SK-N-MC (cell line): Measurements from ENCODE around the gene NFIB.

Experiments used
- DNase-seq: peaks from one replicate; pipeline ENCODE4 v3.0.0-alpha.2; 2011; ENCODE audit warnings: low read depth, low spot score
- H3K27ac ChIP-seq: fragments of 200-600 bp; sonication (generic); 2 replicates; pipeline ENCODE4 v1.5.1; 2016; ENCODE audit warnings: mixed run types
- H3K36me3 ChIP-seq: fragments of 200-600 bp; sonication (generic); 2 replicates; pipeline ENCODE4 v1.6.1; 2017; ENCODE audit warnings: antibody characterized with exemption, low read length, mixed read lengths; ENCODE audit not compliant: insufficient read depth
- H3K4me3 ChIP-seq: fragments of 200-600 bp; sonication (generic); 2 replicates; pipeline ENCODE4 v1.5.1; 2016
- H3K9ac ChIP-seq: fragments of 200-600 bp; sonication (generic); 2 replicates; pipeline ENCODE4 v1.8.0; 2017; ENCODE audit warnings: mixed run types, mixed read lengths; ENCODE audit not compliant: insufficient read length
- H3K9me3 ChIP-seq: fragments of 200-600 bp; sonication (generic); 2 replicates; pipeline ENCODE4 v1.6.1; 2017; ENCODE audit warnings: low read depth, mild to moderate bottlenecking, antibody characterized with exemption, low read length, moderate library complexity, mixed read lengths
- EZH2 ChIP-seq: fragments of 200-600 bp; sonication (generic); IDR thresholded peaks from one replicate; pipeline ENCODE4 v1.6.1; 2017; ENCODE audit warnings: antibody characterized with exemption
- FOXP2 ChIP-seq: optimal IDR thresholded peaks from 2 replicates; pipeline ENCODE3; 2011; ENCODE audit warnings: mild to moderate bottlenecking, moderate library complexity; ENCODE audit not compliant: insufficient read depth; ENCODE audit errors: extremely low read length, control extremely low read depth
- POLR2AphosphoS5 ChIP-seq: IDR thresholded peaks from 2 replicates; pipeline ENCODE4 v1.6.1; 2012; ENCODE audit warnings: mild to moderate bottlenecking, low read depth, low read length, borderline replicate concordance

Gene NFIB

GRCh38 chr9:14351221-14351836, 37.4 kb upstream of the NFIB start:
- H3K9me3 ChIP-seq: no peaks in the 10 kb centered on the region
- no peak for DNase-seq
- no peaks in the 10 kb centered on the region for H3K36me3 ChIP-seq
- no peak overlapping the region for H3K9ac ChIP-seq
- no peak overlapping the region for H3K27ac ChIP-seq
- no peak overlapping the region for H3K4me3 ChIP-seq
- TF ChIP-seq EZH2 (no peak), POLR2AphosphoS5 (no peak), FOXP2 (no peak)

- Histone ChIP-seq H3K27ac (no peak overlapping the region), H3K9me3 (no peaks in the 10 kb centered on the region), H3K9ac (no peak overlapping the region), H3K36me3 (no peaks in the 10 kb centered on the region), H3K4me3 (no peak overlapping the region)
- no peak for DNase-seq
- TF ChIP-seq FOXP2 (no peak), EZH2 (no peak), POLR2AphosphoS5 (no peak)
Measured at GRCh38 chr9:14350754-14351153, 36.8 kb upstream of the NFIB start.

DNA sequence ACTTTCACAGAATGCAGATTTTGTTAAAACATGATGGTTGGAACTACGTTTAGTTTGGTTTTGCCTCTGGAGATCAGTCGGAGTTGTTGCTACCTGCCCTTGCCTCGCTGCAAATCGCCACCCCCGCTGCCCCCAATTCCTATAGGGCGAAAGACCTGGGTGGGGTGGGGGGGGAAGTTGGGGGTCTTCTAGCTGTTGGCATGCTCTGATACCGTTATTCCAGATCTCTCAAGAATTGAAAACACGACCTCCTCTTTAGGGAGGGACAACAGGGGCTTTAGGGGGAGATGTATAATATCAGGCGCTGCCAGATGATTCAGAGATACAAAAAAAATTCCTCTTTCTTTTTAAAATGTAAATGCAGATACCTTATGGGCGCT, 36.4 kb upstream of the NFIB start:
- no peaks in the 10 kb centered on the region for H3K9me3 ChIP-seq
- no peak for TF ChIP-seq EZH2
- TF ChIP-seq POLR2AphosphoS5: no peak
- no peak for TF ChIP-seq FOXP2
- H3K4me3 ChIP-seq: no peak overlapping the region
- H3K9ac ChIP-seq: no peak overlapping the region
- DNase-seq: no peak
- H3K36me3 ChIP-seq: no peaks in the 10 kb centered on the region
- no peak overlapping the region for H3K27ac ChIP-seq

DNA sequence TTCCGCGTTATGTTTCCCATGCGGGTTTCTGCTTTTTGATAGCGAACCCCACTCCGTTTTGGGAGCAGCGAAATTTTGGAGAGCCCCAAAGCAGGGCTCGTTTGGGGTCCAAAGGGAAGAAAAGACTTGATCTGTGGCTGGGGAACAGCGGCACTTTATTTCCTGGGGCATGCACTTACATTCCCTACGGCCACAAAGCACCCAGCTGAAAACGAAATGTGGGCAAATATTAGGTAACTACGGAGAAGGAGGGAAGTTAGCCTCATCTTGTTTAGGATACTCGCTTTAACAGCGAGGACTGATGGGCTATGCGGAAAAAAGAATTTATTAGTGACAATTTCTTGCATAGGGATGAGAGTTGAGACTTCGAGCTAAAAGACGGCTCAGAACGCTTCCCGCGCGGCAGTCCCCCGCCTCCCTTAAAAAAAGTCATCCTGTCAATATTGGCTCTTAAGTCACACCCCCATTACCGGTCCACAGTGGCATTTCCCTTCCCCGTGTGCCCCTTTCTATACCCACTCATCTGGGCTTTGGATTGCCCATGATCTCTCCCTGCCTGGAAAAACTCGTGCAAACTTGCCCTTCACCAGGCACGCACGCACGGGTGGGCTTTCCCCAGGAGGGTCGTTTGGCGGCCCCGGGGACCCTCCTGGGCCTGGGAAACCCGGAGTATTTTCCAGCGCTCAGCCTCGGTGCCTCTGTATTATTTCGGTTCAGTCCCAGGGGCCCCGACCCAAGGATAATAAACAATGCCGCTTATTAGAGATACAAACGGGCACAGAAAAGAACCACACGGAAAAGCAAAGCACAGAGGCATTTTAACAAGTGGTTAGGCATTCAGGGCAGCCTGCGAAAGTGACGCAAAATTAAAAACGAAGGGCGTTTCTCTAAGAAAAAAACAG, 35.8 kb upstream of the NFIB start:
- no peak for TF ChIP-seq EZH2
- no peak for TF ChIP-seq FOXP2
- TF ChIP-seq POLR2AphosphoS5: no peak
- Histone ChIP-seq H3K4me3 (no peak overlapping the region), H3K9ac (no peak overlapping the region)

GRCh38 chr9:14349146-14349446, 35.2 kb upstream of the NFIB start:
- no peak for TF ChIP-seq POLR2AphosphoS5
- no peak overlapping the region for H3K9ac ChIP-seq
- H3K4me3 ChIP-seq: no peak overlapping the region
- H3K27ac ChIP-seq: no peak overlapping the region
- no peaks in the 10 kb centered on the region for H3K9me3 ChIP-seq
- no peak for DNase-seq
- H3K36me3 ChIP-seq: no peaks in the 10 kb centered on the region

More for the DNA sequence above, 35.8 kb upstream of the NFIB start:
- Histone ChIP-seq H3K9me3 (no peaks in the 10 kb centered on the region), H3K27ac (no peak overlapping the region), H3K36me3 (no peaks in the 10 kb centered on the region)
- DNase-seq: no peak

- Histone ChIP-seq H3K36me3 (no peaks in the 10 kb centered on the region), H3K4me3 (no peak overlapping the region), H3K27ac (no peak overlapping the region), H3K9me3 (no peaks in the 10 kb centered on the region), H3K9ac (no peak overlapping the region)
- no peak for DNase-seq
- TF ChIP-seq EZH2: no peak
- no peak for TF ChIP-seq FOXP2
- no peak for TF ChIP-seq POLR2AphosphoS5
Measured at GRCh38 chr9:14348373-14349145, 34.6 kb upstream of the NFIB start.

DNA sequence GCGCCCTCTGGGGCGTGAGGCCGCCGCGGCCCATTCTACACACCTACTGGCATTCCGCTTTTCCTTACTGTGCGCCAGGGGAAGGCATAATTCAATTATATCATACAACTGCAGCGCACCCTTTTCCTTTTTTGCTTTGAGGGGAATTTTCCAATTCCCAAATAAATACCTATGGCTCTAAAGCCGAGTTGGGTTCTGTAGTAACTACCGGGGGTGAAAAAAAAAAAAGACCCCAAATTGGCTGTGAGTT, 34.1 kb upstream of the NFIB start:
- no peak overlapping the region for H3K27ac ChIP-seq
- TF ChIP-seq FOXP2 (no peak), EZH2 (no peak), POLR2AphosphoS5 (no peak)
- DNase-seq: no peak
- no peak overlapping the region for H3K4me3 ChIP-seq
- H3K9ac ChIP-seq: no peak overlapping the region
- H3K36me3 ChIP-seq: no peaks in the 10 kb centered on the region
- H3K9me3 ChIP-seq: no peaks in the 10 kb centered on the region

GRCh38 chr9:14347406-14348122, 33.6 kb upstream of the NFIB start:
- Histone ChIP-seq H3K36me3 (no peaks in the 10 kb centered on the region), H3K4me3 (no peak overlapping the region), H3K9ac (no peak overlapping the region), H3K27ac (no peak overlapping the region), H3K9me3 (no peaks in the 10 kb centered on the region)
- no peak for TF ChIP-seq POLR2AphosphoS5
- no peak for TF ChIP-seq FOXP2
- TF ChIP-seq EZH2: no peak
- DNase-seq: no peak
